ENCODE results near the gene SEMA3D. TPM values are rescaled to one million over a fixed set of nuclear protein-coding genes. Genes with fewer than 3 reads are reported as not detected.

Gene SEMA3D
- total RNA-seq, 1 donor from 2014 or later, result 26.3 TPM

- no peaks in the 10 kb centered on the region for H3K36me3 Mint-ChIP-seq (ENCODE audit: low read depth)
- H3K4me1 Mint-ChIP-seq, result peaks cover 10% of the 10 kb centered on the region
- no peak for TF ChIP-seq CTCF (conservative IDR thresholded peaks at IDR 0.05)
- H3K4me3 Mint-ChIP-seq, result no peak overlapping the region
- no peak for DNase-seq (ENCODE audit: low read depth, low spot score)
- no peaks in the 10 kb centered on the region for H3K27me3 Mint-ChIP-seq (ENCODE audit: low read depth)
- no peak overlapping the region for H3K27ac Mint-ChIP-seq (ENCODE audit: unreplicated experiment)
- H3K9me3 Mint-ChIP-seq, result no peaks in the 10 kb centered on the region
These were observed 89.0 kb downstream of the SEMA3D start for GRCh38 chr7:85097844-85098243.

GRCh38 chr7:85095806-85096205 is 91.0 kb downstream of the SEMA3D start:
- Mint-ChIP-seq H3K27me3 (ENCODE audit: low read depth) (no peaks in the 10 kb centered on the region), H3K36me3 (ENCODE audit: low read depth) (no peaks in the 10 kb centered on the region), H3K4me3 (no peak overlapping the region), H3K4me1 (peaks cover 8% of the 10 kb centered on the region), H3K9me3 (no peaks in the 10 kb centered on the region), H3K27ac (ENCODE audit: unreplicated experiment) (no peak overlapping the region)
- DNase-seq (ENCODE audit: low read depth, low spot score), result no peak
- TF ChIP-seq CTCF (conservative IDR thresholded peaks at IDR 0.05), result no peak

- Mint-ChIP-seq H3K4me3 (no peak overlapping the region), H3K4me1 (peaks cover 8% of the 10 kb centered on the region), H3K27ac (ENCODE audit: unreplicated experiment) (no peak overlapping the region), H3K9me3 (no peaks in the 10 kb centered on the region), H3K36me3 (ENCODE audit: low read depth) (no peaks in the 10 kb centered on the region), H3K27me3 (ENCODE audit: low read depth) (no peaks in the 10 kb centered on the region)
- no peak for TF ChIP-seq CTCF (conservative IDR thresholded peaks at IDR 0.05)
- DNase-seq (ENCODE audit: low read depth, low spot score), result no peak
These were observed 91.5 kb downstream of the SEMA3D start for GRCh38 chr7:85095366-85095765.

- no peak overlapping the region for H3K4me3 Mint-ChIP-seq
- peaks cover 13% of the 10 kb centered on the region for H3K4me1 Mint-ChIP-seq
- TF ChIP-seq CTCF (conservative IDR thresholded peaks at IDR 0.05), result no peak
- no peaks in the 10 kb centered on the region for H3K9me3 Mint-ChIP-seq
- H3K36me3 Mint-ChIP-seq (ENCODE audit: low read depth), result no peaks in the 10 kb centered on the region
- DNase-seq (ENCODE audit: low read depth, low spot score), result no peak
- H3K27ac Mint-ChIP-seq (ENCODE audit: unreplicated experiment), result no peak overlapping the region
- no peaks in the 10 kb centered on the region for H3K27me3 Mint-ChIP-seq (ENCODE audit: low read depth)
These were observed 92.7 kb downstream of the SEMA3D start for GRCh38 chr7:85094046-85094725.

- no peaks in the 10 kb centered on the region for H3K27me3 Mint-ChIP-seq (ENCODE audit: low read depth)
- H3K9me3 Mint-ChIP-seq, result no peaks in the 10 kb centered on the region
- no peak overlapping the region for H3K27ac Mint-ChIP-seq (ENCODE audit: unreplicated experiment)
- no peak overlapping the region for H3K4me3 Mint-ChIP-seq
- H3K4me1 Mint-ChIP-seq, result peaks cover 22% of the 10 kb centered on the region
- H3K36me3 Mint-ChIP-seq (ENCODE audit: low read depth), result no peaks in the 10 kb centered on the region
- no peak for DNase-seq (ENCODE audit: low read depth, low spot score)
- no peak for TF ChIP-seq CTCF (conservative IDR thresholded peaks at IDR 0.05)
These were observed 95.3 kb downstream of the SEMA3D start for GRCh38 chr7:85091565-85091928.
